Measurements from ENCODE around the gene BDKRB2.

Gene BDKRB2

GRCh38 chr14:96176275-96176674 lies 28.4 kb upstream of the BDKRB2 start:
- no peak for TF ChIP-seq REST (IDR thresholded peaks at IDR 0.05; ENCODE audit: insufficient replicate concordance, low read depth)
- no peak for TF ChIP-seq CTCF (IDR thresholded peaks at IDR 0.05; ENCODE audit: insufficient read depth, low read length)
- no peak for TF ChIP-seq GABPA (IDR thresholded peaks at IDR 0.05; ENCODE audit: low read depth)
- TF ChIP-seq POLR2AphosphoS5 (IDR thresholded peaks at IDR 0.05; ENCODE audit: low read depth) = no peak
- no peak for TF ChIP-seq SPI1 (IDR thresholded peaks at IDR 0.05; ENCODE audit: borderline replicate concordance, low read depth)
- H3K27me3 ChIP-seq (ENCODE audit: insufficient read depth, poor library complexity, severe bottlenecking) = peaks cover 3% of the 10 kb centered on the region
- H3K4me3 ChIP-seq (replicated peaks; ENCODE audit: insufficient read depth, low read length) = no peak overlapping the region
- DNase-seq (ENCODE audit: low read depth in 1 of 2, low spot score in 1 of 2) = no peak
- H3K27ac ChIP-seq (replicated peaks) = no peak overlapping the region

GRCh38 chr14:96176811-96177211 lies 27.8 kb upstream of the BDKRB2 start:
- Histone ChIP-seq H3K27me3 (ENCODE audit: insufficient read depth, poor library complexity, severe bottlenecking) (peaks cover 3% of the 10 kb centered on the region), H3K27ac (replicated peaks) (no peak overlapping the region), H3K4me3 (replicated peaks; ENCODE audit: insufficient read depth, low read length) (no peak overlapping the region)
- TF ChIP-seq REST (IDR thresholded peaks at IDR 0.05; ENCODE audit: insufficient replicate concordance, low read depth) (no peak), SPI1 (IDR thresholded peaks at IDR 0.05; ENCODE audit: borderline replicate concordance, low read depth) (no peak), CTCF (IDR thresholded peaks at IDR 0.05; ENCODE audit: insufficient read depth, low read length) (no peak)
- no peak for DNase-seq (ENCODE audit: low read depth in 1 of 2, low spot score in 1 of 2)

GRCh38 chr14:96177766-96178375 lies 26.8 kb upstream of the BDKRB2 start:
- no peak overlapping the region for H3K27ac ChIP-seq (replicated peaks)
- TF ChIP-seq CTCF (IDR thresholded peaks at IDR 0.05; ENCODE audit: insufficient read depth, low read length) = no peak
- no peak for TF ChIP-seq REST (IDR thresholded peaks at IDR 0.05; ENCODE audit: insufficient replicate concordance, low read depth)
- no peak for TF ChIP-seq SPI1 (IDR thresholded peaks at IDR 0.05; ENCODE audit: borderline replicate concordance, low read depth)
- no peak for TF ChIP-seq POLR2AphosphoS5 (IDR thresholded peaks at IDR 0.05; ENCODE audit: low read depth)
- TF ChIP-seq GABPA (IDR thresholded peaks at IDR 0.05; ENCODE audit: low read depth) = no peak
- no peak for DNase-seq (ENCODE audit: low read depth in 1 of 2, low spot score in 1 of 2)

More at GRCh38 chr14:96177766-96178375, 26.8 kb upstream of the BDKRB2 start:
- peaks cover 3% of the 10 kb centered on the region for H3K27me3 ChIP-seq (ENCODE audit: insufficient read depth, poor library complexity, severe bottlenecking)
- H3K4me3 ChIP-seq (replicated peaks; ENCODE audit: insufficient read depth, low read length) = no peak overlapping the region
